OCI-LY1 (cell line): ENCODE data around the gene SNTG2.

Experiments used
- H2AFZ ChIP-seq: fragments of 200-600 bp; sonication (generic), shearing (Covaris generic); 2 replicates; pipeline ENCODE4 v1.6.0; 2014; ENCODE audit warnings: antibody characterized with exemption, mild to moderate bottlenecking, low read length
- H3F3A ChIP-seq: fragments of 200-600 bp; sonication (generic), shearing (Covaris generic); 2 replicates; pipeline ENCODE4 v1.6.0; 2014; ENCODE audit warnings: mild to moderate bottlenecking, antibody characterized with exemption, low read length, moderate library complexity; ENCODE audit not compliant: insufficient read depth
- H3K27ac ChIP-seq: fragments of 200-600 bp; sonication (generic); 2 replicates; pipeline ENCODE4 v1.5.1; 2014; ENCODE audit warnings: low read length, mixed run types, mild to moderate bottlenecking, low read depth; ENCODE audit not compliant: poor library complexity, severe bottlenecking
- H3K27me3 ChIP-seq: fragments of 200-600 bp; sonication (generic); 2 replicates; pipeline ENCODE4 v1.6.0; 2014; ENCODE audit warnings: antibody characterized with exemption, mild to moderate bottlenecking, low read length, moderate library complexity; ENCODE audit not compliant: insufficient read depth
- H3K36me3 ChIP-seq: fragments of 200-600 bp; sonication (generic); 2 replicates; pipeline ENCODE4 v1.6.1; 2014; ENCODE audit warnings: mild to moderate bottlenecking, antibody characterized with exemption, low read length, moderate library complexity, mixed read lengths; ENCODE audit not compliant: insufficient read depth
- H3K4me1 ChIP-seq: fragments of 200-600 bp; sonication (generic); 2 replicates; pipeline ENCODE4 v1.5.1; 2014; ENCODE audit warnings: mild to moderate bottlenecking, low read length, moderate library complexity; ENCODE audit not compliant: insufficient read depth, severe bottlenecking
- H3K4me2 ChIP-seq: fragments of 200-600 bp; sonication (generic), shearing (Covaris generic); 2 replicates; pipeline ENCODE4 v1.6.1; 2014; ENCODE audit warnings: low read length
- H3K4me3 ChIP-seq: fragments of 200-600 bp; sonication (generic); 2 replicates; pipeline ENCODE4 v1.5.1; 2014; ENCODE audit warnings: low read length, low read depth, mild to moderate bottlenecking, mixed read lengths; ENCODE audit not compliant: poor library complexity, severe bottlenecking
- H3K79me2 ChIP-seq: fragments of 200-600 bp; shearing (Covaris generic); 2 replicates; pipeline ENCODE4 v1.6.1; 2016; ENCODE audit warnings: mixed run types, low read length, mixed read lengths; ENCODE audit not compliant: insufficient read depth
- H3K9ac ChIP-seq: fragments of 200-600 bp; sonication (generic), shearing (Covaris generic); 2 replicates; pipeline ENCODE4 v1.6.1; 2014; ENCODE audit warnings: mild to moderate bottlenecking, low read length, mixed read lengths
- H3K9me2 ChIP-seq: fragments of 200-600 bp; sonication (generic), shearing (Covaris generic); 2 replicates; pipeline ENCODE4 v1.6.1; 2014; ENCODE audit warnings: low read depth, mild to moderate bottlenecking, low read length, mixed read lengths
- H3K9me3 ChIP-seq: fragments of 200-600 bp; shearing (Covaris generic); 2 replicates; pipeline ENCODE4 v1.6.1; 2014; ENCODE audit warnings: low read length, mixed read lengths
- H4K20me1 ChIP-seq: fragments of 200-600 bp; sonication (generic), shearing (Covaris generic); 2 replicates; pipeline ENCODE4 v1.6.0; 2016; ENCODE audit warnings: mild to moderate bottlenecking, low read length; ENCODE audit not compliant: insufficient read depth
- CTCF ChIP-seq: fragments of 200-600 bp; sonication (generic), shearing (Covaris generic); IDR thresholded peaks from 2 replicates; pipeline ENCODE4 v1.5.1; 2017; ENCODE audit warnings: mild to moderate bottlenecking, antibody characterized with exemption, low read length, moderate library complexity, mixed read lengths
- EZH2 ChIP-seq: fragments of 200-600 bp; sonication (generic), shearing (Covaris generic); IDR thresholded peaks from 2 replicates; pipeline ENCODE4 v1.8.0; 2017; ENCODE audit warnings: borderline replicate concordance, mixed run types, mild to moderate bottlenecking, antibody characterized with exemption, low read length, moderate library complexity, mixed read lengths

The SNTG2 gene

GRCh38 chr2:959457-959856, 8.8 kb downstream of the SNTG2 start:
- no peaks in the 10 kb centered on the region for H3K9me2 ChIP-seq
- no peaks in the 10 kb centered on the region for H3K27me3 ChIP-seq
- H3K27ac ChIP-seq, result no peak overlapping the region
- no peaks in the 10 kb centered on the region for H3K9me3 ChIP-seq
- H4K20me1 ChIP-seq, result no peaks in the 10 kb centered on the region
- TF ChIP-seq CTCF, result no peak
- TF ChIP-seq EZH2, result no peak
- H3K36me3 ChIP-seq, result no peaks in the 10 kb centered on the region
- H2AFZ ChIP-seq, result no peak overlapping the region
- H3K79me2 ChIP-seq, result no peaks in the 10 kb centered on the region
- H3K4me1 ChIP-seq, result no peaks in the 10 kb centered on the region
- H3K4me2 ChIP-seq, result no peak overlapping the region
- no peak overlapping the region for H3K4me3 ChIP-seq
- H3F3A ChIP-seq, result no peaks in the 10 kb centered on the region
- H3K9ac ChIP-seq, result no peak overlapping the region

- no peak overlapping the region for H3K9ac ChIP-seq
- no peaks in the 10 kb centered on the region for H3K79me2 ChIP-seq
- no peak overlapping the region for H2AFZ ChIP-seq
- H3K9me3 ChIP-seq, result no peaks in the 10 kb centered on the region
- H4K20me1 ChIP-seq, result no peaks in the 10 kb centered on the region
- H3K27ac ChIP-seq, result no peak overlapping the region
- TF ChIP-seq CTCF, result no peak
- TF ChIP-seq EZH2, result no peak
- no peaks in the 10 kb centered on the region for H3F3A ChIP-seq
- no peak overlapping the region for H3K4me3 ChIP-seq
- H3K4me2 ChIP-seq, result no peak overlapping the region
- no peaks in the 10 kb centered on the region for H3K27me3 ChIP-seq
- no peaks in the 10 kb centered on the region for H3K36me3 ChIP-seq
- H3K9me2 ChIP-seq, result no peaks in the 10 kb centered on the region
- H3K4me1 ChIP-seq, result no peaks in the 10 kb centered on the region
Measured at GRCh38 chr2:960061-960736, 9.6 kb downstream of the SNTG2 start.

- no peaks in the 10 kb centered on the region for H4K20me1 ChIP-seq
Measured at GRCh38 chr2:961786-962185, 11.1 kb downstream of the SNTG2 start.

More at GRCh38 chr2:961786-962185, 11.1 kb downstream of the SNTG2 start:
- Histone ChIP-seq H3K4me3 (no peak overlapping the region), H3K27me3 (no peaks in the 10 kb centered on the region), H2AFZ (no peak overlapping the region), H3K79me2 (no peaks in the 10 kb centered on the region), H3K4me1 (no peaks in the 10 kb centered on the region), H3F3A (no peaks in the 10 kb centered on the region), H3K36me3 (no peaks in the 10 kb centered on the region), H3K27ac (no peak overlapping the region), H3K9me2 (no peaks in the 10 kb centered on the region), H3K9me3 (no peaks in the 10 kb centered on the region), H3K4me2 (no peak overlapping the region), H3K9ac (no peak overlapping the region)
- TF ChIP-seq CTCF, result no peak
- no peak for TF ChIP-seq EZH2
